Non-pigmented ciliary epithelial cell (primary cell): ENCODE results near the gene GPX6.
"Not testable (repeated sequence)": the region's sequence is repeated elsewhere in the genome, so short reads cannot be mapped to it uniquely, and the experiment has no call there.

Experiments used
- DNase-seq: peaks from one replicate; pipeline ENCODE4 v3.0.0-alpha.2; 2010; ENCODE audit warnings: low read depth

The GPX6 gene

GRCh38 chr6:28523241-28523622, 7.6 kb upstream of the GPX6 start:
- DNase-seq, result no peak

GRCh38 chr6:28522594-28523240, 7.1 kb upstream of the GPX6 start:
- DNase-seq, result no peak

- DNase-seq, result no peak
Measured at GRCh38 chr6:28517964-28518363, 2.4 kb upstream of the GPX6 start.

- DNase-seq, result not testable (repeated sequence)
Measured at GRCh38 chr6:28512387-28512786, 3.2 kb downstream of the GPX6 start.

GRCh38 chr6:28511628-28512300, 3.8 kb downstream of the GPX6 start:
- DNase-seq, result no peak

GRCh38 chr6:28506807-28507475, 8.7 kb downstream of the GPX6 start:
- DNase-seq, result no peak

GRCh38 chr6:28505733-28506132, 9.9 kb downstream of the GPX6 start:
- DNase-seq, result no peak

GRCh38 chr6:28502709-28503305, 12.8 kb downstream of the GPX6 start:
- not testable (repeated sequence) for DNase-seq

- not testable (repeated sequence) for DNase-seq
Measured at GRCh38 chr6:28502136-28502535, 13.5 kb downstream of the GPX6 start.

- DNase-seq, result no peak
Measured at GRCh38 chr6:28501259-28501658, 14.3 kb downstream of the GPX6 start.

- no peak for DNase-seq
Measured at GRCh38 chr6:28497893-28498292, 17.7 kb downstream of the GPX6 start.

GRCh38 chr6:28497306-28497705, 18.3 kb downstream of the GPX6 start:
- no peak for DNase-seq

- DNase-seq, result no peak
Measured at GRCh38 chr6:28496099-28496779, 19.4 kb downstream of the GPX6 start.

GRCh38 chr6:28491984-28492317, 23.6 kb downstream of the GPX6 start:
- no peak for DNase-seq

GRCh38 chr6:28490205-28490890, 25.2 kb downstream of the GPX6 start:
- DNase-seq, result no peak

- DNase-seq, result peak; percentile 62
Measured at GRCh38 chr6:28489366-28490204, 26.0 kb downstream of the GPX6 start.

GRCh38 chr6:28488916-28489365, 26.7 kb downstream of the GPX6 start:
- no peak for DNase-seq

- DNase-seq, result no peak
Measured at GRCh38 chr6:28486988-28487742, 28.4 kb downstream of the GPX6 start.

GRCh38 chr6:28486533-28486932, 29.1 kb downstream of the GPX6 start:
- DNase-seq, result no peak

GRCh38 chr6:28485482-28485881, 30.1 kb downstream of the GPX6 start:
- DNase-seq, result no peak
